ENCODE measurements around the gene ZNF536. TPM values are rescaled to one million over a fixed set of nuclear protein-coding genes. Genes with fewer than 3 reads are reported as not detected.

Gene ZNF536
- total and polyA plus RNA-seq, 2 donors (not counting 3 experiments of a cell fraction or from before 2014, with no cell fraction given), result not detected

GRCh38 chr19:30598688-30599087 lies 226.5 kb downstream of the ZNF536 start:
- no peaks in the 10 kb centered on the region for H4K20me1 ChIP-seq (replicated peaks; ENCODE audit: control insufficient read depth, extremely low read depth, insufficient read depth, low read length)
- no peak overlapping the region for H2AFZ ChIP-seq (ENCODE audit: low read depth, low read length)
- H3K9ac ChIP-seq (replicated peaks; ENCODE audit: extremely low read depth, insufficient read depth, low read length), result no peak overlapping the region
- BruUV-seq (replicated peaks), result no TSS peak
- H3K4me2 ChIP-seq (ENCODE audit: insufficient read depth, low read length), result no peak overlapping the region
- no peak for DNase-seq (ENCODE audit: low read depth, low spot score)
- dilution Hi-C loops (cut with MboI; ENCODE audit: extremely low pct_ligation_motif_present, low sequenced_read_pairs) (no loop called here), intact Hi-C loops (cut with micrococcal nuclease) (no loop called here)
- no peak overlapping the region for H3K4me3 ChIP-seq (replicated peaks in 1 of 3; ENCODE audit: insufficient read depth in 1 of 3, low read depth in 1 of 3, low read length in 3 of 3)
- no peaks in the 10 kb centered on the region for H3K79me2 ChIP-seq (ENCODE audit: control insufficient read depth, insufficient read depth, low read length)
- CTCF ChIA-PET, result no interaction called here
- POLR2A ChIA-PET, result no interaction called here
- H3K27ac ChIP-seq (ENCODE audit: insufficient read depth, low read depth, low read length), result no peak overlapping the region
- no peaks in the 10 kb centered on the region for H3K27me3 ChIP-seq (ENCODE audit: control insufficient read depth in 2 of 2, insufficient read depth in 2 of 2, low read length in 2 of 2)
- no peaks in the 10 kb centered on the region for H3K4me1 ChIP-seq (ENCODE audit: control insufficient read depth, extremely low read depth, insufficient read depth, low read length)
- peaks cover 2% of the 10 kb centered on the region for H3K9me3 ChIP-seq (replicated peaks; ENCODE audit: control insufficient read depth, insufficient read depth, low read length)
- TF ChIP-seq MYC (IDR thresholded peaks at IDR 0.05; ENCODE audit: low read depth, low read length) (no peak), GATA2 (IDR thresholded peaks at IDR 0.05; ENCODE audit: insufficient read depth, insufficient read length, low read depth, low read length) (no peak), EZH2 (IDR thresholded peaks at IDR 0.05; ENCODE audit: borderline replicate concordance, low read depth, low read length, severe bottlenecking) (no peak), POLR2A (IDR thresholded peaks at IDR 0.05; ENCODE audit: low read depth, low read length) (no peak), FOS (IDR thresholded peaks at IDR 0.05; ENCODE audit: borderline replicate concordance, insufficient read depth, low read length) (no peak)
- H3K36me3 ChIP-seq (ENCODE audit: control insufficient read depth in 2 of 2, extremely low read depth in 1 of 2, insufficient read depth in 2 of 2, low read length in 2 of 2), result no peaks in the 10 kb centered on the region
- H3K9me1 ChIP-seq (replicated peaks; ENCODE audit: control insufficient read depth, extremely low read depth, insufficient read depth, low read length), result no peaks in the 10 kb centered on the region
- FAIRE-seq, result no peak

- no peak for FAIRE-seq
- H3K4me2 ChIP-seq (ENCODE audit: insufficient read depth, low read length), result no peak overlapping the region
- H3K4me1 ChIP-seq (ENCODE audit: control insufficient read depth, extremely low read depth, insufficient read depth, low read length), result no peaks in the 10 kb centered on the region
- TF ChIP-seq MAX (IDR thresholded peaks at IDR 0.05; ENCODE audit: insufficient read depth, insufficient read length) (no peak), POLR2A (IDR thresholded peaks at IDR 0.05; ENCODE audit: low read depth, low read length) (no peak), JUN (IDR thresholded peaks at IDR 0.05; ENCODE audit: borderline replicate concordance, insufficient read depth, insufficient read length, low read depth) (no peak), POLR2AphosphoS5 (IDR thresholded peaks at IDR 0.05; ENCODE audit: insufficient read depth, low read depth, low read length) (no peak), GATA2 (IDR thresholded peaks at IDR 0.05; ENCODE audit: insufficient read depth, insufficient read length, low read depth, low read length) (no peak), EZH2 (IDR thresholded peaks at IDR 0.05; ENCODE audit: borderline replicate concordance, low read depth, low read length, severe bottlenecking) (no peak), CTCF (IDR thresholded peaks at IDR 0.05; ENCODE audit: extremely low read depth in 1 of 2, insufficient read depth in 1 of 2, low read depth in 1 of 2, low read length in 2 of 2) (no peak), FOS (IDR thresholded peaks at IDR 0.05; ENCODE audit: borderline replicate concordance, insufficient read depth, low read length) (no peak), MYC (IDR thresholded peaks at IDR 0.05; ENCODE audit: low read depth, low read length) (no peak)
- no peaks in the 10 kb centered on the region for H3K27me3 ChIP-seq (ENCODE audit: control insufficient read depth in 2 of 2, insufficient read depth in 2 of 2, low read length in 2 of 2)
- H3K9me3 ChIP-seq (replicated peaks; ENCODE audit: control insufficient read depth, insufficient read depth, low read length), result peaks cover 5% of the 10 kb centered on the region
- H3K9ac ChIP-seq (replicated peaks; ENCODE audit: extremely low read depth, insufficient read depth, low read length), result no peak overlapping the region
- CTCF ChIA-PET, result no interaction called here
- POLR2A ChIA-PET, result no interaction called here
- no peaks in the 10 kb centered on the region for H3K79me2 ChIP-seq (ENCODE audit: control insufficient read depth, insufficient read depth, low read length)
- DNase-seq (ENCODE audit: low read depth, low spot score), result no peak
- intact Hi-C loops (cut with micrococcal nuclease) (no loop called here), dilution Hi-C loops (cut with MboI; ENCODE audit: extremely low pct_ligation_motif_present, low sequenced_read_pairs) (no loop called here)
- H3K36me3 ChIP-seq (ENCODE audit: control insufficient read depth in 2 of 2, extremely low read depth in 1 of 2, insufficient read depth in 2 of 2, low read length in 2 of 2), result no peaks in the 10 kb centered on the region
- no peak overlapping the region for H3K27ac ChIP-seq (ENCODE audit: insufficient read depth, low read depth, low read length)
- H4K20me1 ChIP-seq (replicated peaks; ENCODE audit: control insufficient read depth, extremely low read depth, insufficient read depth, low read length), result no peaks in the 10 kb centered on the region
- BruUV-seq (replicated peaks), result no TSS peak
- H2AFZ ChIP-seq (ENCODE audit: low read depth, low read length), result no peak overlapping the region
- no peaks in the 10 kb centered on the region for H3K9me1 ChIP-seq (replicated peaks; ENCODE audit: control insufficient read depth, extremely low read depth, insufficient read depth, low read length)
- no peak overlapping the region for H3K4me3 ChIP-seq (replicated peaks in 1 of 3; ENCODE audit: insufficient read depth in 1 of 3, low read depth in 1 of 3, low read length in 3 of 3)
Measured at GRCh38 chr19:30602661-30603350, 230.6 kb downstream of the ZNF536 start.
